ENCODE measurements around the gene PRRT1B.

Gene PRRT1B

GRCh38 chr9:131580358-131580757 is 35.0 kb downstream of the PRRT1B start:
- no peak for DNase-seq (ENCODE audit: low spot score)

- DNase-seq (ENCODE audit: low spot score): no peak
Measured at GRCh38 chr9:131582056-131582455, 36.7 kb downstream of the PRRT1B start.

- no peak for DNase-seq (ENCODE audit: low spot score)
Measured at GRCh38 chr9:131582466-131583336, 37.4 kb downstream of the PRRT1B start.

GRCh38 chr9:131583337-131583645 is 38.0 kb downstream of the PRRT1B start:
- DNase-seq (ENCODE audit: low spot score): no peak

GRCh38 chr9:131583836-131584555 is 38.7 kb downstream of the PRRT1B start:
- no peak for DNase-seq (ENCODE audit: low spot score)

- DNase-seq (ENCODE audit: low spot score): no peak
Measured at GRCh38 chr9:131584858-131585257, 39.5 kb downstream of the PRRT1B start.

- DNase-seq (ENCODE audit: low spot score): no peak
Measured at GRCh38 chr9:131585375-131585774, 40.1 kb downstream of the PRRT1B start.

GRCh38 chr9:131587331-131587730 is 42.0 kb downstream of the PRRT1B start:
- DNase-seq (ENCODE audit: low spot score): no peak

GRCh38 chr9:131587906-131588305 is 42.6 kb downstream of the PRRT1B start:
- DNase-seq (ENCODE audit: low spot score): no peak

GRCh38 chr9:131588396-131588795 is 43.1 kb downstream of the PRRT1B start:
- no peak for DNase-seq (ENCODE audit: low spot score)

GRCh38 chr9:131589124-131589711 is 43.9 kb downstream of the PRRT1B start:
- DNase-seq (ENCODE audit: low spot score): no peak

GRCh38 chr9:131589993-131590392 is 44.7 kb downstream of the PRRT1B start:
- DNase-seq (ENCODE audit: low spot score): no peak

GRCh38 chr9:131590449-131590848 is 45.1 kb downstream of the PRRT1B start:
- no peak for DNase-seq (ENCODE audit: low spot score)

GRCh38 chr9:131590907-131591844 is 45.9 kb downstream of the PRRT1B start:
- peak; percentile 70 for DNase-seq (ENCODE audit: low spot score)

- DNase-seq (ENCODE audit: low spot score): no peak
Measured at GRCh38 chr9:131591845-131592208, 46.5 kb downstream of the PRRT1B start.

- DNase-seq (ENCODE audit: low spot score): no peak
Measured at GRCh38 chr9:131593091-131593820, 47.9 kb downstream of the PRRT1B start.

- no peak for DNase-seq (ENCODE audit: low spot score)
Measured at GRCh38 chr9:131593936-131594665, 48.8 kb downstream of the PRRT1B start.

GRCh38 chr9:131594906-131595665 is 49.8 kb downstream of the PRRT1B start:
- no peak for DNase-seq (ENCODE audit: low spot score)

GRCh38 chr9:131595696-131596429 is 50.5 kb downstream of the PRRT1B start:
- DNase-seq (ENCODE audit: low spot score): no peak

All from germinal center (tissue), 1 donor.